Psoas muscle (tissue), 8 donors: ENCODE data around the gene HEXIM2. TPM values are rescaled to one million over a fixed set of nuclear protein-coding genes. Genes with fewer than 3 reads are reported as not detected.

ENCODE experiments used
- ATAC-seq, 4 donors: fragments of 200-7000 bp; cut with Tn5 transposase; one replicate each; pipeline ENCODE4 v1.9.1; 2020; ENCODE audit warnings: moderate library complexity in 3 of 4, mild to moderate bottlenecking in 2 of 4
- DNase-seq, 2 donors: peaks; one replicate each; pipeline ENCODE4 v3.0.0-alpha.2; 2020
- H3K27ac ChIP-seq: fragments of 200-600 bp; one replicate; pipeline ENCODE4 v1.8.0; 2022
- H3K27me3 ChIP-seq, 3 donors: fragments of 200-600 bp in 1 of 3; one replicate each; pipeline versions ENCODE4 v1.6.1 to v1.8.0; 2013 to 2022; ENCODE audit warnings: low read length in 2 of 3, mild to moderate bottlenecking in 2 of 3, moderate library complexity in 1 of 3; ENCODE audit not compliant: insufficient read depth in 3 of 3
- H3K36me3 ChIP-seq, 2 donors: fragments of 200-600 bp in 1 of 2; one replicate each; pipeline versions ENCODE4 v1.6.1 to v1.8.0; 2013 to 2022; ENCODE audit warnings: low read depth in 1 of 2, mild to moderate bottlenecking in 1 of 2, moderate library complexity in 1 of 2; ENCODE audit not compliant: insufficient read depth in 1 of 2
- H3K4me1 ChIP-seq: fragments of 200-600 bp; one replicate; pipeline ENCODE4 v1.8.0; 2022
- H3K4me3 ChIP-seq: fragments of 200-600 bp; one replicate; pipeline ENCODE4 v1.8.0; 2022; ENCODE audit warnings: mild to moderate bottlenecking
- H3K9me3 ChIP-seq: fragments of 200-600 bp; one replicate; pipeline ENCODE4 v1.8.0; 2022
- CTCF ChIP-seq: fragments of 200-600 bp; IDR thresholded peaks from one replicate; pipeline ENCODE4 v1.8.0; 2022; ENCODE audit warnings: antibody characterized with exemption
- WGBS, 3 donors: extraction: QIAGEN DNeasy Blood & Tissue Kit; methylation state at CpG; one replicate each; pipeline versions ENCODE4 v1.1.6 to v1.1.7; 2013; 5-methylcytosine and 5-hydroxymethylcytosine counted together
- intact Hi-C, 2 donors: fragments of 100-400 bp; cut with DNase I; formaldehyde crosslinking; loops; one replicate each; pipeline versions ENCODE4 v1.11.0 to v1.14.2; 2022
- polyA plus RNA-seq, 3 donors: library from polyadenylated mRNA; stranded (reverse); fragments of 200-250 nt; gene quantifications; one replicate each; pipeline ENCODE4 v1.2.3, GENCODE V29; 2013
- total RNA-seq, 4 donors: library from RNA; stranded (reverse); fragmentation: NEBNext Ultra II Directional in 2 of 4; extraction: Animal tissue kit (Norgen Biotek cat#: 25700) in 2 of 4; gene quantifications; one replicate each; pipeline versions ENCODE4 v1.2.1 to v1.2.4, GENCODE V29; 2021 to 2023
- donor health status: healthy with polysubstance abuse.
- donor health status: DM: no; HTN: no; CAD: no; lungs with moderate emphysema.
- donor health status: Bipolar disorder and iron deficiency.
- donor health status: healthy.
- donor health status: DM: yes; HTN: yes; CAD: no.
- donor health status: DM: no; HTN: no; CAD: no.
- donor health status: DM: no; HTN: no; CAD: no.
- donor health status: DM: yes; HTN: yes; CAD: no.

Gene HEXIM2
- total and polyA plus RNA-seq, 7 donors, result 8.2 to 69.5 (median 45.7) TPM

DNA sequence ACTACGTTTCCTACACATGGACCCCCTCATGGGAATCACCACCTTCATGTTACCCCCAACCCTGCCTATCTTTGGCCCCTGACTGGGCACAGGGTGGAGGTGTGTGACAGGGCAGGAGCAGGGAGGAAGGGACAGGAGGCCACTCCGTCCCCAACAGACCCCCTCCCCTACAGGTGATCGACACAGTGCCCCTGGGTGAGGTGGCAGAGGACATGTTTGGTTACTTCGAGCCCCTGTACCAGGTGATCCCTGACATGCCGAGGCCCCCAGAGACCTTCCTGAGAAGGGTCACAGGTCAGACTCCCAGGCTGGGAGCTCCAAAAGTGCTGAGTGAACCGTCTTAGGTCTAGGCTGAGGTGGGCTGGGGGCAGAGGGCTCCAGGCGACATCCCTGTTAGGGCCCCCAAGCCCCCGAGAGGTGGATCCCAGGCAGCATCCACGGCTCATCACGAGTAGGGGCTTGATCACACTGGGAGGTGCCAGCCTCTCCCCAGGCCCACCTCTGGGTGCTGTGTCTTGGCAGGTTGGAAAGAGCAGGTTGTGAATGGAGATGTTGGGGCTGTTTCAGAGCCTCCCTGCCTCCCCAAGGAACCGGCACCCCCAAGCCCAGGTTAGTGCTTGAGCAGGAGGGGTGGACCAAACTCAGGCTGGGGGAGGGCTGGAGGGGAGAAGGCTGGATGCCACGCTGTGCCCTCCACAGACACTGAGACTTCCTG lies 24.7 kb upstream of the HEXIM2 start:
- Histone ChIP-seq H3K9me3 (no peaks in the 10 kb centered on the region), H3K27ac (no peak overlapping the region), H3K4me1 (no peaks in the 10 kb centered on the region), H3K27me3 (no peaks in the 10 kb centered on the region), H3K4me3 (no peak overlapping the region), H3K36me3 (peaks cover 0 to 4% of the 10 kb centered on the region in 2 donors)
- DNase-seq (peak in 1 of 2 donors; percentile 42), ATAC-seq (no peak)
- WGBS, 3 donors, result 84 to 91% (median 84%) methylated on average over 12 of the region's 12 CpGs
- TF ChIP-seq CTCF, result no peak
- intact Hi-C loops, result loop anchor here (1.0 to 10.0 kb wide), 3 partner anchors 60 to 362 kb away; no protein-coding TSS in a partner anchor

GRCh38 chr17:45137561-45138305 lies 23.9 kb upstream of the HEXIM2 start:
- ATAC-seq, result no peak
- DNase-seq, result peak in 1 of 2 donors; percentile 47
- WGBS, 3 donors, result 82 to 84% (median 82%) methylated on average over 11 of the region's 11 CpGs

GRCh38 chr17:45138911-45139532 lies 22.7 kb upstream of the HEXIM2 start:
- Histone ChIP-seq H3K9me3 (no peaks in the 10 kb centered on the region), H3K4me3 (no peak overlapping the region), H3K36me3 (peaks cover 0 to 4% of the 10 kb centered on the region in 2 donors), H3K4me1 (peaks cover 5% of the 10 kb centered on the region), H3K27ac (no peak overlapping the region), H3K27me3 (no peaks in the 10 kb centered on the region)
- peak in 1 of 2 donors; percentile 36 for DNase-seq
- ATAC-seq, result no peak
- 79 to 92% (median 83%) methylated on average over 12 to 14 of the region's 14 CpGs for WGBS, 3 donors
- intact Hi-C loops, result loop anchor here in 1 of 2 donors (10.0 kb wide), 1 partner anchor 364 kb away; no protein-coding TSS in a partner anchor
- TF ChIP-seq CTCF, result no peak

More at GRCh38 chr17:45137561-45138305, 23.9 kb upstream of the HEXIM2 start:
- intact Hi-C loops, result loop anchor here in 1 of 2 donors (2.0 to 10.0 kb wide), 2 partner anchors 61 to 363 kb away; no protein-coding TSS in a partner anchor
- H3K4me3 ChIP-seq, result no peak overlapping the region
- H3K27me3 ChIP-seq, result no peaks in the 10 kb centered on the region
- H3K9me3 ChIP-seq, result no peaks in the 10 kb centered on the region
- TF ChIP-seq CTCF, result no peak
- no peak overlapping the region for H3K27ac ChIP-seq
- peaks cover 0 to 4% of the 10 kb centered on the region in 2 donors for H3K36me3 ChIP-seq
- no peaks in the 10 kb centered on the region for H3K4me1 ChIP-seq

- 68 to 73% (median 73%) methylated on average over 4 of the region's 4 CpGs for WGBS, 3 donors
- DNase-seq, result no peak
- peaks cover 0 to 4% of the 10 kb centered on the region in 2 donors for H3K36me3 ChIP-seq
Observed at GRCh38 chr17:45139533-45139920, 22.1 kb upstream of the HEXIM2 start.

More at GRCh38 chr17:45139533-45139920, 22.1 kb upstream of the HEXIM2 start:
- ATAC-seq, result no peak
- H3K9me3 ChIP-seq, result no peaks in the 10 kb centered on the region
- intact Hi-C loops, result loop anchor here in 1 of 2 donors (10.0 kb wide), 1 partner anchor 365 kb away; no protein-coding TSS in a partner anchor
- H3K4me3 ChIP-seq, result no peak overlapping the region
- peaks cover 5% of the 10 kb centered on the region for H3K4me1 ChIP-seq
- H3K27ac ChIP-seq, result no peak overlapping the region
- TF ChIP-seq CTCF, result no peak
- no peaks in the 10 kb centered on the region for H3K27me3 ChIP-seq
